ENCODE measurements around the gene SLC6A1. TPM values are rescaled to one million over a fixed set of nuclear protein-coding genes. Genes with fewer than 3 reads are reported as not detected.

The SLC6A1 gene
- total RNA-seq, 1 donor, result not detected

GRCh38 chr3:10972072-10972782 is 20.3 kb upstream of the SLC6A1 start:
- peaks cover 37% of the 10 kb centered on the region for H3K27me3 ChIP-seq (ENCODE audit: insufficient read depth, low read length)
- H3K79me2 ChIP-seq (ENCODE audit: insufficient read depth, low read length), result no peaks in the 10 kb centered on the region
- no peak for TF ChIP-seq CTCF (IDR thresholded peaks at IDR 0.05; ENCODE audit: extremely low read depth, low read depth, low read length)
- H4K20me1 ChIP-seq (ENCODE audit: insufficient read depth, low read length), result no peaks in the 10 kb centered on the region
- H3K4me1 ChIP-seq (ENCODE audit: insufficient read depth, low read length), result no peaks in the 10 kb centered on the region
- H3K27ac ChIP-seq (ENCODE audit: low read depth, low read length), result no peak overlapping the region
- no peaks in the 10 kb centered on the region for H3K9me3 ChIP-seq (ENCODE audit: low read depth, low read length)
- H2AFZ ChIP-seq (ENCODE audit: low read length), result no peak overlapping the region
- no peak overlapping the region for H3K4me2 ChIP-seq (ENCODE audit: insufficient read depth, low read length)
- no peak for DNase-seq (ENCODE audit: insufficient read length, low spot score, missing footprints)
- no peak overlapping the region for H3K4me3 ChIP-seq (ENCODE audit: insufficient read depth, low read length)
- no peaks in the 10 kb centered on the region for H3K36me3 ChIP-seq (ENCODE audit: insufficient read depth, low read length)

- no peak overlapping the region for H3K4me3 ChIP-seq (ENCODE audit: insufficient read depth, low read length)
- no peaks in the 10 kb centered on the region for H4K20me1 ChIP-seq (ENCODE audit: insufficient read depth, low read length)
- no peak for TF ChIP-seq CTCF (IDR thresholded peaks at IDR 0.05; ENCODE audit: extremely low read depth, low read depth, low read length)
- no peaks in the 10 kb centered on the region for H3K79me2 ChIP-seq (ENCODE audit: insufficient read depth, low read length)
- H3K4me2 ChIP-seq (ENCODE audit: insufficient read depth, low read length), result no peak overlapping the region
- H3K9me3 ChIP-seq (ENCODE audit: low read depth, low read length), result no peaks in the 10 kb centered on the region
- H3K27me3 ChIP-seq (ENCODE audit: insufficient read depth, low read length), result peaks cover 37% of the 10 kb centered on the region
- DNase-seq (ENCODE audit: insufficient read length, low spot score, missing footprints), result no peak
- H2AFZ ChIP-seq (ENCODE audit: low read length), result no peak overlapping the region
- no peaks in the 10 kb centered on the region for H3K36me3 ChIP-seq (ENCODE audit: insufficient read depth, low read length)
- H3K4me1 ChIP-seq (ENCODE audit: insufficient read depth, low read length), result peaks cover 6% of the 10 kb centered on the region
- no peak overlapping the region for H3K27ac ChIP-seq (ENCODE audit: low read depth, low read length)
Observed at GRCh38 chr3:10973046-10973595, 19.4 kb upstream of the SLC6A1 start.

- H3K79me2 ChIP-seq (ENCODE audit: insufficient read depth, low read length), result no peaks in the 10 kb centered on the region
- H2AFZ ChIP-seq (ENCODE audit: low read length), result no peak overlapping the region
- H3K4me3 ChIP-seq (ENCODE audit: insufficient read depth, low read length), result no peak overlapping the region
- H3K27ac ChIP-seq (ENCODE audit: low read depth, low read length), result no peak overlapping the region
- H4K20me1 ChIP-seq (ENCODE audit: insufficient read depth, low read length), result no peaks in the 10 kb centered on the region
- no peak overlapping the region for H3K4me2 ChIP-seq (ENCODE audit: insufficient read depth, low read length)
- H3K36me3 ChIP-seq (ENCODE audit: insufficient read depth, low read length), result no peaks in the 10 kb centered on the region
- DNase-seq (ENCODE audit: insufficient read length, low spot score, missing footprints), result no peak
- H3K27me3 ChIP-seq (ENCODE audit: insufficient read depth, low read length), result peaks cover 34% of the 10 kb centered on the region
- no peak for TF ChIP-seq CTCF (IDR thresholded peaks at IDR 0.05; ENCODE audit: extremely low read depth, low read depth, low read length)
- H3K4me1 ChIP-seq (ENCODE audit: insufficient read depth, low read length), result peaks cover 6% of the 10 kb centered on the region
- H3K9me3 ChIP-seq (ENCODE audit: low read depth, low read length), result no peaks in the 10 kb centered on the region
Observed at GRCh38 chr3:10974131-10974530, 18.4 kb upstream of the SLC6A1 start.

- Histone ChIP-seq H4K20me1 (ENCODE audit: insufficient read depth, low read length) (no peaks in the 10 kb centered on the region), H3K9me3 (ENCODE audit: low read depth, low read length) (no peaks in the 10 kb centered on the region), H3K79me2 (ENCODE audit: insufficient read depth, low read length) (no peaks in the 10 kb centered on the region), H3K4me3 (ENCODE audit: insufficient read depth, low read length) (no peak overlapping the region), H3K36me3 (ENCODE audit: insufficient read depth, low read length) (no peaks in the 10 kb centered on the region), H3K27ac (ENCODE audit: low read depth, low read length) (no peak overlapping the region), H3K4me2 (ENCODE audit: insufficient read depth, low read length) (no peak overlapping the region), H3K4me1 (ENCODE audit: insufficient read depth, low read length) (peaks cover 6% of the 10 kb centered on the region), H3K27me3 (ENCODE audit: insufficient read depth, low read length) (peaks cover 31% of the 10 kb centered on the region), H2AFZ (ENCODE audit: low read length) (no peak overlapping the region)
- TF ChIP-seq CTCF (IDR thresholded peaks at IDR 0.05; ENCODE audit: extremely low read depth, low read depth, low read length), result no peak
- no peak for DNase-seq (ENCODE audit: insufficient read length, low spot score, missing footprints)
Observed at GRCh38 chr3:10974746-10975375, 17.7 kb upstream of the SLC6A1 start.
